NB4 (cell line): ENCODE data around the gene GAL.
A peak's percentile ranks its signal among the peaks of the same experiment; 100 is the strongest.
"Not testable (repeated sequence)": the region's sequence is repeated elsewhere in the genome, so short reads cannot be mapped to it uniquely, and the experiment has no call there.

ENCODE experiments used
- DNase-seq: peaks from one replicate; pipeline ENCODE4 v3.0.0; 2010; ENCODE audit warnings: low read depth
- H3K4me3 ChIP-seq: one replicate; pipeline ENCODE4 v1.5.1; 2011; ENCODE audit warnings: mild to moderate bottlenecking, low read depth, low read length, moderate library complexity
- MYC ChIP-seq: IDR thresholded peaks from 2 replicates; pipeline ENCODE4 v1.6.1; 2011; ENCODE audit warnings: low read depth, low read length
- POLR2A ChIP-seq: IDR thresholded peaks from 2 replicates; pipeline ENCODE4 v1.6.1; 2011; ENCODE audit warnings: mild to moderate bottlenecking; ENCODE audit not compliant: insufficient read length; ENCODE audit errors: extremely low read depth
- TF ChIP-seq, protein P1 (sequence below): IDR thresholded peaks from 2 replicates; pipeline ENCODE4 v1.6.1; 2011; ENCODE audit warnings: low read depth, low read length
- TF ChIP-seq, protein P2 (sequence below): IDR thresholded peaks from one replicate; pipeline ENCODE4 v1.5.1; 2012; ENCODE audit warnings: low read depth, low read length

GAL gene, protein sequence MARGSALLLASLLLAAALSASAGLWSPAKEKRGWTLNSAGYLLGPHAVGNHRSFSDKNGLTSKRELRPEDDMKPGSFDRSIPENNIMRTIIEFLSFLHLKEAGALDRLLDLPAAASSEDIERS

DNA sequence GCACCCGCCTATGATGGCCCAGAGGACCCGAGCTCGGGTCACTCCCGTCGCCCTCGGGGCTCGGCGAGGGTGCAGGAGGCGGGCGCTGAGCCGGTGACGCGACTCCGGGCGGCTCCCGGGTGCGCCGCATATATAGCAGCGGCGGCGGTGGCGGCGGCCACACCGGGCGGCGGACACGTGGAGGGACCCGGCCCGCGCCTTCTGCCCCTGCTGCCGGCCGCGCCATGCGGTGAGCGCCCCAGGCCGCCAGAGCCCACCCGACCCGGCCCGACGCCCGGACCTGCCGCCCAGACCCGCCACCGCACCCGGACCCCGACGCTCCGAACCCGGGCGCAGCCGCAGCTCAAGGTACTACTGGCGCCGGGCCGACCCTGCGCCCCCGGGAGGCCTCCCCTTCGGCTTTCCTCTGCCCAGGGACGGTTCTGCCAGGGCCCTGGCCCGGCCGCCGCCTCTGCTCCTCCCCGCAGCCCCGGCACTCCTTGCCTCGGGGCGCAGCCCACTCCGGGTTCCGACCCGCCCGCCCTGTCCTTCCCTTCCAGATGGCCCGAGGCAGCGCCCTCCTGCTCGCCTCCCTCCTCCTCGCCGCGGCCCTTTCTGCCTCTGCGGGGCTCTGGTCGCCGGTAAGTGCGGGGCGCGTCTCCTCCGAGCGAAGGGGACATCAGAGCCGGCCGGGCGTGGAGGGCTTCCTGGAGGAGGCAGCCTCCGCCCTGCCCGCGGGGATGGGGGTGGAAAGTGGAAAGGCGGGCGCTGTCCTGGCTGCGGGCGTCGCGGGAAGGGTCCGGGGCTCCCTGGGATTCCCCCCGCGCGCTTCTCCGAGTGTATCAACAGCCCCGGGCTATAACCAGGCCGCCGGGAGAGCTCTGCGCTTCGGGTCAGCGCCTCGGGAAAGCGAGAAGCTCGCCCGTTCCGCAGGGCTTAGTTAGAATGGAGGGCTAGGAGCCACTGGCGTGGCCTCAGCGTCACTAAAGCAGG, at the start of gene GAL:
Gene GAL, plus strand, starts transcription at position 160 of the 972 bp plus-strand sequence. Its CDS starts 380 bp downstream, at position 540.
- TF ChIP-seq, protein P1, sequence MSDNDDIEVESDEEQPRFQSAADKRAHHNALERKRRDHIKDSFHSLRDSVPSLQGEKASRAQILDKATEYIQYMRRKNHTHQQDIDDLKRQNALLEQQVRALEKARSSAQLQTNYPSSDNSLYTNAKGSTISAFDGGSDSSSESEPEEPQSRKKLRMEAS: peak; percentile 81
- TF ChIP-seq POLR2A (peak; percentile 73), MYC (peak; percentile 92)
- TF ChIP-seq, protein P2, sequence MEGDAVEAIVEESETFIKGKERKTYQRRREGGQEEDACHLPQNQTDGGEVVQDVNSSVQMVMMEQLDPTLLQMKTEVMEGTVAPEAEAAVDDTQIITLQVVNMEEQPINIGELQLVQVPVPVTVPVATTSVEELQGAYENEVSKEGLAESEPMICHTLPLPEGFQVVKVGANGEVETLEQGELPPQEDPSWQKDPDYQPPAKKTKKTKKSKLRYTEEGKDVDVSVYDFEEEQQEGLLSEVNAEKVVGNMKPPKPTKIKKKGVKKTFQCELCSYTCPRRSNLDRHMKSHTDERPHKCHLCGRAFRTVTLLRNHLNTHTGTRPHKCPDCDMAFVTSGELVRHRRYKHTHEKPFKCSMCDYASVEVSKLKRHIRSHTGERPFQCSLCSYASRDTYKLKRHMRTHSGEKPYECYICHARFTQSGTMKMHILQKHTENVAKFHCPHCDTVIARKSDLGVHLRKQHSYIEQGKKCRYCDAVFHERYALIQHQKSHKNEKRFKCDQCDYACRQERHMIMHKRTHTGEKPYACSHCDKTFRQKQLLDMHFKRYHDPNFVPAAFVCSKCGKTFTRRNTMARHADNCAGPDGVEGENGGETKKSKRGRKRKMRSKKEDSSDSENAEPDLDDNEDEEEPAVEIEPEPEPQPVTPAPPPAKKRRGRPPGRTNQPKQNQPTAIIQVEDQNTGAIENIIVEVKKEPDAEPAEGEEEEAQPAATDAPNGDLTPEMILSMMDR: no peak
- H3K4me3 ChIP-seq: peak within 1 kb of the TSS; percentile 64
- peak; percentile 76 for DNase-seq

DNA sequence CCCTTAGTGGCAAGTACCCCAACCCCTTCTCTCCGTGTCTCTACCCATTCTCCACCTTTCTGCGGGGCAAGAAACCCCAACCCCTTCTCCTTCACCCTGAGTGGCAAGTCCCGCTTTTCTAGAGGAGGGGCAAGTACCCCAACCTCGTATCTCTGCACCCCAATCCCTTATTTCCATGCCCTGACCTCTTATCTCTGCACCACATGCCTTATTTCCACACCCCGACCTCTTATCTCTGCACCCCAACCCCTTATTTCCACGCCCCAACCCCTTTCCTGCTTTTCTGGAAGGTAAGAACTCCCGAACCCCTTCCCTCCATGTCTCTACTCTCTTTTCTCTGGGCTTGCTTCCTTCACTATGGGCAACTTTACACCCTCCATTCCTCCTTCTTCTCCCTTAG, 49.7 kb upstream of the GAL start:
- not testable (repeated sequence) for DNase-seq, H3K4me3 ChIP-seq

DNA sequence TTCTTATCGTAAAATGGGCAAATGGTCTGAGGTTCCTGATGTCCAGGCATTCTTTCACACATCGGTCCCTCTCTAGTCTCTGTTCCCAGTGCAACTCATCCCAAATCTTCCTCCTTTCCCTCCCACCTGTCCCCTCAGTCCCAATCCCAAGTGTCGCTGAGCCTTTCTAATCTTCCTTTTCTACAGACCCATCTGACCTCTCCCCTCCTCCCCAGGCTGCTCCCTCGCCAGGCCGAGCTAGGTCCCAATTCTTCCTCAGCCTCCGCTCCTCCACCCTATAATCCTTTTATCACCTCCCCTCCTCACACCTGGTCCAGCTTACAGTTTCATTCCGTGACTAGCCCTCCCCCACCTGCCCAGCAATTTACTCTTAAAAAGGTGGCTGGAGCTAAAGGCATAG, 49.2 kb upstream of the GAL start:
- not testable (repeated sequence) for H3K4me3 ChIP-seq, DNase-seq

DNA sequence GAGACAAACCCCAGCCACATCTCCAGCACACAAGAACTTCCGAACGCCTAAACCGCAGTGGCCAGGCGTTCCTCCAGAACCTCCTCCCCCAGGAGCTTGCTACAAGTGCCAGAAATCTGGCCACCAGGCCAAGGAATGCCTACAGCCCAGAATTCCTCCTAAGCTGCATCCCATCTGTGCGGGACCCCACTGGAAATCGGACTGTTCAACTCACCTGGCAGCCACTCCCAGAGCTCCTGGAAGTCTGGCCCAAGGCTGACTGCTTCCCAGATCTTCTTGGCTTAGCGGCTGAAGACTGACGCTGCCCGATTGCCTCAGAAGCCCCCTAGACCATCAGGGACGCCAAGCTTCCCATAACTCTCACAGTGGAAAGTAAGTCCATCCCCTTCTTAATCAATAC, 48.5 kb upstream of the GAL start:
- not testable (repeated sequence) for DNase-seq, H3K4me3 ChIP-seq

DNA sequence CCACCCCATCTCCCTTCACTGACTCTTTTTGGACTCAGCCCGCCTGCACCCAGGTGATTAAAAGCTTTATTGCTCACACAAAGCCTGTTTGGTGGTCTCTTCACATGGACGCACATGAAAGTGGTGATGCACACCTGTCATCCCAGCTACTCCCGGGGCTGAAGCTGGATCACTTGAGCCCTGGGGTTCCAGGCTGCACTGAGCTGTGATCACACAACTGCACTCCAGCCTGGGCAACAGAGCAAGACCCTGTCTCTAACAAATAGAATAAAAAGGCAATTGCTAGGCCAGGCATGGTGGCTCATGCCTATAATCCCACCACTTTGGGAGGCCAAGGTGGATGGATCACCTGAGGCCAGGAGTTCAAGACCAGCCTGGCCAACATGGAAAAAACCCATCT, 45.0 kb upstream of the GAL start:
- not testable (repeated sequence) for H3K4me3 ChIP-seq, DNase-seq

DNA sequence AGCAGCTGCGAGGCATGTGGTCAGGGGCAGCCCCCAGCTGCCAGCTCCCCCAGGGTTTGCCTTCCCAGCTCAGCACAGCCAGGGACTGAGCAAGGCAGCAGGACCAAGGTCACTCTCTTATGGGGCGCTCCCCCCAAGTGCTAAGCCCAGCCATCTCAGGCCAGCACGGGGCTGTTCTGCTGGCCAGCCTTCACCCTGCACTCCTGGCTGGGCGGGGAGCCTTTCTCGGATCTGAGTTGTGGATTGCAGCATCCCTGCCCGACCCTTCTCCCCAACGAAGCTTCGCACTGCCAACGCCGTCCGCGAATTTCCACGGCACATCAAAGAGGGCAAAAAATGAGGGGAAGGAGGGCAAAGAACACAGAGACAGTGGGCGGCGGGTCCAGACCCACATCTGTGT, 42.5 kb upstream of the GAL start:
- TF ChIP-seq MYC: no peak
- TF ChIP-seq, protein P2: no peak
- H3K4me3 ChIP-seq: no peak overlapping the region
- DNase-seq: no peak

DNA sequence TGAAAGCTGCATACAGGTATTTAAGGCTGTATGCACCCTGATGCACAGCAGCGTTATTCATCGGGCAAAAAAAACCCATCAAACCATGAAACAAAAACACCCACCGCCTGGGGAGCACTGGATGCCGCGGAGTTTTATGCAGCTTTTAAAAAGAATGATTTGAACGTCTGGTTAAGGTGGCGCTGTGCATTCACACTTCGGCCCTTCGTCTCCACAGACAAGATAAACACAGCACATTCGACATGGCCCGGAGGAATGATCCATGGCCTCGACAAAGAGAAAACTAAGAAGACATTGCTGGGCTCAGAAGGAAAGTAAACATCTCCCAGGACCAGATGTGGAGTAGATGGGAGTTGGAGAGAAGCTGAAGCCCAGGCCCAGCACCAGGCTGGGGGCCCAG, 40.8 kb upstream of the GAL start:
- no peak for DNase-seq
- H3K4me3 ChIP-seq: no peak overlapping the region
- TF ChIP-seq, protein P1: no peak
- TF ChIP-seq, protein P2: no peak
- no peak for TF ChIP-seq MYC
- no peak for TF ChIP-seq POLR2A

DNA sequence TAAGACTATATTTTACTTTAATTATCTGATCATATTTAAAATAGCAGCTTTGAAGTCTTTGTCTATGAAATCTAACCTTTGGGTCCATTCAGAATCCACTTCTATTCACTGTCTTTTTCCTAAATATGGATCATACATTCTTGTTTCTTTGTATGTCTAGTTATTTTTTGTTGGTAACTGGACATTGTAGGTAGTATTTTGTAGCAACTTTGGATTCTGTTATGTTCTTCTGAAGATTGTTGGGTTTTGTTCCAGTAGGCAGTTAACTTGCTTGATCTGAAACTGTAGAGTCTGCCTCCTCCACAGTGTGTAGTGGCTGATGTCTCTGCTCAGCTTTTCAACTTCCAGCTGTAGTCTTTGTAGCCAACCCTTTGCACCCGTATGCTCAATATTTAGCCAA, 37.5 kb upstream of the GAL start:
- TF ChIP-seq, protein P1: no peak
- TF ChIP-seq POLR2A (no peak), MYC (no peak)
- TF ChIP-seq, protein P2: no peak
- H3K4me3 ChIP-seq: no peak overlapping the region
- DNase-seq: no peak
